ENCODE data around the gene OGFR.

The OGFR gene

DNA sequence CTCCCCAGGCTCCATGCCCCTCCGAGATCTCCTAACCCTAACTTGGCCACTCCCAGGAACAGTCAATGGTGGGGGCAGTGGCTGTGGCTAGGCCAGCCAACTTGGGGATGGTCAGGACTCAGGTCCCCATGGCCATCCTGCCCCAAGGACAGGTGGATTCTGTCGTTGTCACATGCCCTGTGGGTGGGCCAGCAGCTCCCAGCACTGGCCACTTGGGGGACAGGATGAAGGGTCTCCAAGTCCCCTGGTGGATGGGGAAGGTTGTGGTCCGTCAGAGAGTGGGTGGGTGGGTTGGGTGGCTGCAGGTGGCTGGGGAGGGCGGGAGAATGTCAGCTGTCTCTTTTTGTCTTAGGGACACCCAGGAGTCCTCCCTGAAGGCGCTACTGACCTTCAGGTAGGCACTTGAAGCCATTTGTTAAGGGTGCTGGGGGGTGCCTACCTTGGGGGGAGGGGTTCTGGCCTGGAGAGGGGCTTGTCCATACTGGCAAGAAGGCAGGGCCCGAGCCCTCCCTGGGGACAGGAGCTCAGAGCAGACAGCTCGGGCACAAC is 17.7 kb downstream of the OGFR start:
- DNase-seq (ENCODE audit: extremely low spot score), result no peak
- CTCF ChIA-PET, result interaction anchor here (0.6 to 1.7 kb wide), 9 partner anchors 8 to 180 kb away, joined by 3 to 14 read pairs (median 4); partner anchors contain the start of gene SLCO4A1
- POLR2A ChIA-PET, result interaction anchor here (1.0 kb wide), 2 partner anchors 26 to 39 kb away, joined by 3 to 7 read pairs; partner anchors contain the start of genes MRGBP and TCFL5
- TF ChIP-seq SUZ12 (IDR thresholded peaks at IDR 0.05) (no peak), ELF4 (IDR thresholded peaks at IDR 0.05) (no peak), LEF1 (IDR thresholded peaks at IDR 0.05; ENCODE audit: borderline replicate concordance) (no peak), HDGF (IDR thresholded peaks at IDR 0.05; ENCODE audit: borderline replicate concordance) (no peak), L3MBTL2 (conservative IDR thresholded peaks at IDR 0.05) (no peak), FOXM1 (IDR thresholded peaks at IDR 0.05; ENCODE audit: borderline replicate concordance) (no peak), FOXK2 (IDR thresholded peaks at IDR 0.05) (no peak), NFRKB (IDR thresholded peaks at IDR 0.05) (no peak), BHLHE40 (IDR thresholded peaks at IDR 0.05; ENCODE audit: borderline replicate concordance) (no peak), PKNOX1 (IDR thresholded peaks at IDR 0.05) (no peak), FOXA1 (IDR thresholded peaks at IDR 0.05) (no peak), ZNF384 (IDR thresholded peaks at IDR 0.05) (no peak), ARNT (IDR thresholded peaks at IDR 0.05) (no peak), SP1 (IDR thresholded peaks at IDR 0.05) (no peak), TARDBP (IDR thresholded peaks at IDR 0.05) (no peak), CTBP1 (IDR thresholded peaks at IDR 0.05; ENCODE audit: borderline replicate concordance) (no peak)

- POLR2A ChIA-PET, result interaction anchor here (1.0 kb wide), 2 partner anchors 27 to 39 kb away, joined by 3 to 7 read pairs; partner anchors contain the start of genes MRGBP and TCFL5
- CTCF ChIA-PET, result interaction anchor here (0.6 to 1.7 kb wide), 11 partner anchors 9 to 180 kb away, joined by 3 to 14 read pairs (median 3); partner anchors contain the start of gene SLCO4A1
- DNase-seq (ENCODE audit: extremely low spot score), result peak; percentile 82
- TF ChIP-seq ZNF384 (IDR thresholded peaks at IDR 0.05) (no peak), PKNOX1 (IDR thresholded peaks at IDR 0.05) (peak; percentile 95)
Observed at GRCh38 chr20:62822788-62823651, 18.4 kb downstream of the OGFR start.

- CTCF ChIA-PET, result interaction anchor here (0.6 to 1.7 kb wide), 5 partner anchors 9 to 106 kb away, joined by 3 to 14 read pairs (median 4); no protein-coding TSS in a partner anchor
- DNase-seq (ENCODE audit: extremely low spot score), result no peak
- POLR2A ChIA-PET, result no interaction called here
- TF ChIP-seq PKNOX1 (IDR thresholded peaks at IDR 0.05), result no peak
- no peak for TF ChIP-seq SUZ12 (IDR thresholded peaks at IDR 0.05)
- TF ChIP-seq BHLHE40 (IDR thresholded peaks at IDR 0.05; ENCODE audit: borderline replicate concordance), result no peak
- no peak for TF ChIP-seq FOXM1 (IDR thresholded peaks at IDR 0.05; ENCODE audit: borderline replicate concordance)
- TF ChIP-seq FOXK2 (IDR thresholded peaks at IDR 0.05), result no peak
- TF ChIP-seq ELF4 (IDR thresholded peaks at IDR 0.05), result no peak
- TF ChIP-seq SP1 (IDR thresholded peaks at IDR 0.05), result no peak
- no peak for TF ChIP-seq TARDBP (IDR thresholded peaks at IDR 0.05)
- no peak for TF ChIP-seq ZNF384 (IDR thresholded peaks at IDR 0.05)
- no peak for TF ChIP-seq FOXA1 (IDR thresholded peaks at IDR 0.05)
- no peak for TF ChIP-seq LEF1 (IDR thresholded peaks at IDR 0.05; ENCODE audit: borderline replicate concordance)
- TF ChIP-seq ARNT (IDR thresholded peaks at IDR 0.05), result no peak
- TF ChIP-seq CTBP1 (IDR thresholded peaks at IDR 0.05; ENCODE audit: borderline replicate concordance), result no peak
- no peak for TF ChIP-seq NFRKB (IDR thresholded peaks at IDR 0.05)
- TF ChIP-seq L3MBTL2 (conservative IDR thresholded peaks at IDR 0.05), result no peak
Observed at GRCh38 chr20:62823688-62824475, 19.2 kb downstream of the OGFR start.

- POLR2A ChIA-PET, result interaction anchor here (0.9 to 1.0 kb wide), 2 partner anchors 21 to 30 kb away, joined by 3 read pairs; no protein-coding TSS in a partner anchor
- peak; percentile 68 for DNase-seq (ENCODE audit: extremely low spot score)
- CTCF ChIA-PET, result interaction anchor here (0.6 kb wide), 1 partner anchor 96 kb away, joined by 5 read pairs; no protein-coding TSS in a partner anchor
- TF ChIP-seq FOXK2 (IDR thresholded peaks at IDR 0.05), result no peak
- no peak for TF ChIP-seq ARNT (IDR thresholded peaks at IDR 0.05)
- TF ChIP-seq SUZ12 (IDR thresholded peaks at IDR 0.05), result no peak
- TF ChIP-seq CTBP1 (IDR thresholded peaks at IDR 0.05; ENCODE audit: borderline replicate concordance), result no peak
- no peak for TF ChIP-seq SP1 (IDR thresholded peaks at IDR 0.05)
Observed at GRCh38 chr20:62824476-62825332, 20.1 kb downstream of the OGFR start.

Data from HEK293T (cell line).